Ishikawa (cell line): ENCODE data around the gene ZNF860.

Experiments
- CEBPB ChIP-seq: IDR thresholded peaks from 2 replicates; pipeline ENCODE4 v1.6.1; 2012
- CREB1 ChIP-seq: IDR thresholded peaks from 2 replicates; pipeline ENCODE4 v1.6.1; 2012; ENCODE audit warnings: low read depth
- EGR1 ChIP-seq: IDR thresholded peaks from 2 replicates; pipeline ENCODE4 v1.6.1; 2012
- EP300 ChIP-seq: IDR thresholded peaks from 2 replicates; pipeline ENCODE4 v1.6.1; 2012; ENCODE audit warnings: borderline replicate concordance
- FOXM1 ChIP-seq: IDR thresholded peaks from 2 replicates; pipeline ENCODE4 v1.6.1; 2012; ENCODE audit warnings: low read depth, borderline replicate concordance
- MAX ChIP-seq: IDR thresholded peaks from 2 replicates; pipeline ENCODE4 v1.6.1; 2012
- NFIC ChIP-seq: IDR thresholded peaks from 2 replicates; pipeline ENCODE4 v1.6.1; 2012
- RAD21 ChIP-seq: IDR thresholded peaks from 2 replicates; pipeline ENCODE4 v1.6.1; 2012; ENCODE audit warnings: low read depth
- REST ChIP-seq: IDR thresholded peaks from 2 replicates; pipeline ENCODE4 v1.6.1; 2012; ENCODE audit warnings: low read depth, mild to moderate bottlenecking
- TAF1 ChIP-seq: IDR thresholded peaks from 2 replicates; pipeline ENCODE4 v1.6.1; 2012; ENCODE audit warnings: low read depth, mild to moderate bottlenecking
- TCF12 ChIP-seq: IDR thresholded peaks from 2 replicates; pipeline ENCODE4 v1.6.1; 2012; ENCODE audit warnings: low read depth
- TEAD4 ChIP-seq: IDR thresholded peaks from 2 replicates; pipeline ENCODE4 v1.6.1; 2012
- USF1 ChIP-seq: IDR thresholded peaks from 2 replicates; pipeline ENCODE4 v1.6.1; 2012
- YY1 ChIP-seq: IDR thresholded peaks from 2 replicates; pipeline ENCODE4 v1.6.1; 2012; ENCODE audit warnings: low read depth
- ZBTB7A ChIP-seq: IDR thresholded peaks from 2 replicates; pipeline ENCODE4 v1.6.1; 2012; ENCODE audit warnings: low read depth

ZNF860 gene

GRCh38 chr3:31955581-31955980 is 26.0 kb upstream of the ZNF860 start:
- TF ChIP-seq NFIC = no peak
- no peak for TF ChIP-seq TCF12
- no peak for TF ChIP-seq USF1
- no peak for TF ChIP-seq TEAD4
- TF ChIP-seq RAD21 = no peak
- no peak for TF ChIP-seq CREB1
- TF ChIP-seq MAX = no peak
- TF ChIP-seq ZBTB7A = no peak
- TF ChIP-seq EGR1 = no peak
- TF ChIP-seq TAF1 = no peak
- no peak for TF ChIP-seq REST
- TF ChIP-seq EP300 = no peak
- no peak for TF ChIP-seq YY1
- no peak for TF ChIP-seq FOXM1

- TF ChIP-seq REST (no peak), TEAD4 (no peak), NFIC (no peak)
These were observed 24.4 kb upstream of the ZNF860 start for GRCh38 chr3:31957106-31957505.

GRCh38 chr3:31958701-31959152 is 22.8 kb upstream of the ZNF860 start:
- TF ChIP-seq RAD21 = no peak
- no peak for TF ChIP-seq MAX

- TF ChIP-seq ZBTB7A = no peak
- no peak for TF ChIP-seq REST
- TF ChIP-seq RAD21 = no peak
- no peak for TF ChIP-seq FOXM1
- no peak for TF ChIP-seq TCF12
- TF ChIP-seq NFIC = no peak
- TF ChIP-seq YY1 = no peak
- TF ChIP-seq USF1 = no peak
- TF ChIP-seq CREB1 = no peak
- no peak for TF ChIP-seq EP300
- TF ChIP-seq EGR1 = no peak
- TF ChIP-seq TEAD4 = no peak
- TF ChIP-seq CEBPB = no peak
- no peak for TF ChIP-seq TAF1
These were observed 22.3 kb upstream of the ZNF860 start for GRCh38 chr3:31959251-31959650.

GRCh38 chr3:31959951-31960792 is 21.4 kb upstream of the ZNF860 start:
- TF ChIP-seq EGR1 (no peak), FOXM1 (no peak), YY1 (no peak), CEBPB (no peak), USF1 (no peak), CREB1 (no peak), EP300 (no peak), TAF1 (no peak), RAD21 (no peak), REST (no peak), ZBTB7A (no peak), TEAD4 (no peak)
